ENCODE data around the gene NEURL3. TPM values are rescaled to one million over a fixed set of nuclear protein-coding genes. Genes with fewer than 3 reads are reported as not detected.

The NEURL3 gene
- total RNA-seq, 2 donors from 2014 or later: 8.9 to 28.9 TPM

DNA sequence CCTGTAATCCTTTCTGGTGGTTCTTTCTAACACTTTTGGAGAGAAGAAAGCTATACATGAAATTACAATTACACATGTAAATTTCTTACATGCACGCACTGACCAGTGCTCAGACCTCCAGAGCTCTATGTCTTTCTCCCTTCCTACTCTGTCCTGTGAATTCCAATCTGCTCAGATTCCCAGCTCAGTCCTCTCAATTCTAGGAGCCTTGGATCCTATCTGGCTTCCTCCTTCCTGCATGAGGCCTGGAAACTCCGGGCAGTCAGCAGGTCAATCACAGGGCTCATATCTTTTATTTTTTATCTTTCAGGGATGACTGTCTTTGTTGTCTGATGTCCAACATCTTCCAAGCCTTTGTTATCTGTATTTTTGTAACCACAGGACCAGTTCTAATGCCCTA, 56.0 kb downstream of the NEURL3 start:
- Histone ChIP-seq H3K27ac (no peak overlapping the region), H3K9me3 (no peaks in the 10 kb centered on the region), H3K27me3 (replicated peaks; ENCODE audit: insufficient read depth) (no peaks in the 10 kb centered on the region), H3K4me3 (no peak overlapping the region), H3K36me3 (no peaks in the 10 kb centered on the region), H3K4me1 (replicated peaks) (no peaks in the 10 kb centered on the region)
- no peak for DNase-seq (ENCODE audit: low spot score)
- 93% methylated on average over 2 of the region's 2 CpGs for WGBS
- intact Hi-C loops (cut with DNase I): no loop called here
- TF ChIP-seq POLR2AphosphoS5 (IDR thresholded peaks at IDR 0.05): no peak

DNA sequence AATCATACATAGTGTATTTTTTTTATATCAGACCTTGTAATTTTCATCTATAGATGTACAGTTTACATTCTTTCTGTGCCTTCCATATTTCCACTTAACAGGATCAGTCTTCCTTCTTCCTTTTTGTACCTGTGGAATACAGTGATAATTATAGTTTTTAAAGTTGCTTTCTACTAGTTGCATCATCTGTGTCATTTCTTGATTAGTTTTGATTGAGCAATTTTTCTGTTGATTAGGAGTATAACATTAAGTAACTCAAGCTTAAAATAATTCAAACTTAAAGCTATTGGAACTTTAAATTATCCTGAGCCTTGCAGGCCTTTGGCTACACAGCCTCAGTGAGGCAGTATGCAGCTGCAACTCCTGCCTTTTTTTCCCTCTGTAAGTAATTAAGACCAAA, 57.4 kb downstream of the NEURL3 start:
- Histone ChIP-seq H3K36me3 (no peaks in the 10 kb centered on the region), H3K27me3 (replicated peaks; ENCODE audit: insufficient read depth) (no peaks in the 10 kb centered on the region), H3K4me1 (replicated peaks) (no peaks in the 10 kb centered on the region), H3K9me3 (no peaks in the 10 kb centered on the region), H3K4me3 (no peak overlapping the region), H3K27ac (no peak overlapping the region)
- intact Hi-C loops (cut with DNase I): no loop called here
- TF ChIP-seq, protein P1, sequence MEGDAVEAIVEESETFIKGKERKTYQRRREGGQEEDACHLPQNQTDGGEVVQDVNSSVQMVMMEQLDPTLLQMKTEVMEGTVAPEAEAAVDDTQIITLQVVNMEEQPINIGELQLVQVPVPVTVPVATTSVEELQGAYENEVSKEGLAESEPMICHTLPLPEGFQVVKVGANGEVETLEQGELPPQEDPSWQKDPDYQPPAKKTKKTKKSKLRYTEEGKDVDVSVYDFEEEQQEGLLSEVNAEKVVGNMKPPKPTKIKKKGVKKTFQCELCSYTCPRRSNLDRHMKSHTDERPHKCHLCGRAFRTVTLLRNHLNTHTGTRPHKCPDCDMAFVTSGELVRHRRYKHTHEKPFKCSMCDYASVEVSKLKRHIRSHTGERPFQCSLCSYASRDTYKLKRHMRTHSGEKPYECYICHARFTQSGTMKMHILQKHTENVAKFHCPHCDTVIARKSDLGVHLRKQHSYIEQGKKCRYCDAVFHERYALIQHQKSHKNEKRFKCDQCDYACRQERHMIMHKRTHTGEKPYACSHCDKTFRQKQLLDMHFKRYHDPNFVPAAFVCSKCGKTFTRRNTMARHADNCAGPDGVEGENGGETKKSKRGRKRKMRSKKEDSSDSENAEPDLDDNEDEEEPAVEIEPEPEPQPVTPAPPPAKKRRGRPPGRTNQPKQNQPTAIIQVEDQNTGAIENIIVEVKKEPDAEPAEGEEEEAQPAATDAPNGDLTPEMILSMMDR (IDR thresholded peaks at IDR 0.05): no peak
- TF ChIP-seq POLR2AphosphoS5 (IDR thresholded peaks at IDR 0.05) (no peak), POLR2A (IDR thresholded peaks at IDR 0.05) (no peak)
- no peak for DNase-seq (ENCODE audit: low spot score)

Other genes with a start within 250 kb of the NEURL3 start
- 10 to 100 TPM; 40.4 to 50.4 TPM for gene TMEM127, start 239.4 kb downstream of the NEURL3 start, total RNA-seq
- gene CIAO1, start 239.1 kb downstream of the NEURL3 start, total RNA-seq: 100 to 1,000 TPM; 108 to 135 TPM
- gene SNRNP200, start 199.8 kb downstream of the NEURL3 start, total RNA-seq: 100 to 1,000 TPM; 117 to 148 TPM
- gene ITPRIPL1, start 180.0 kb downstream of the NEURL3 start, total RNA-seq: 1 to 10 TPM; 1.8 to 8.9 TPM
- 10 to 100 TPM in 1 of 2 donors, 1 to 10 TPM in 1; 1.2 to 11.2 TPM for gene NCAPH, start 169.6 kb downstream of the NEURL3 start, total RNA-seq
- gene ARID5A, start 31.4 kb upstream of the NEURL3 start, total RNA-seq: 10 to 100 TPM; 23.0 to 54.6 TPM
- 10 to 100 TPM; 41.3 to 70.0 TPM for gene KANSL3, start 133.0 kb upstream of the NEURL3 start, total RNA-seq
- 1 to 10 TPM in 1 of 2 donors, under 1 TPM in 1; 0.59 to 2.3 TPM for gene FER1L5, start 137.4 kb upstream of the NEURL3 start, total RNA-seq
- 10 to 100 TPM; 26.1 to 26.8 TPM for gene LMAN2L, start 234.7 kb upstream of the NEURL3 start, total RNA-seq

Measured in prostate gland (tissue), 2 donors.